DND-41 (cell line): Measurements from ENCODE around the gene ATP11B.

Source experiments
- ATAC-seq: fragments of 200-7000 bp; cut with Tn5 transposase; 3 replicates; pipeline ENCODE4 v1.9.1; 2021; ENCODE audit warnings: low read depth; ENCODE audit not compliant: insufficient read depth
- DNase-seq: peaks from one replicate; pipeline ENCODE4 v3.0.0-alpha.2; 2020
- H2AFZ ChIP-seq: 2 replicates; pipeline ENCODE4 v1.6.0; 2012; ENCODE audit warnings: low read depth, low read length
- H3K27ac ChIP-seq: 2 replicates; pipeline ENCODE4 v1.5.1; 2012; ENCODE audit warnings: low read length, inconsistent platforms
- H3K27me3 ChIP-seq: fragments of 200-600 bp; sonication (generic); 2 replicates; pipeline ENCODE4 v1.6.0; 2012; ENCODE audit warnings: low read length, mild to moderate bottlenecking, inconsistent platforms; ENCODE audit not compliant: insufficient read depth, poor library complexity
- H3K36me3 ChIP-seq: 2 replicates; pipeline ENCODE4 v1.5.1; 2012; ENCODE audit warnings: low read length, inconsistent platforms; ENCODE audit not compliant: insufficient read depth
- H3K4me1 ChIP-seq: 2 replicates; pipeline ENCODE4 v1.5.1; 2012; ENCODE audit warnings: mild to moderate bottlenecking, low read length; ENCODE audit not compliant: insufficient read depth
- H3K4me2 ChIP-seq: 2 replicates; pipeline ENCODE4 v1.6.0; 2012; ENCODE audit warnings: mild to moderate bottlenecking, moderate library complexity, low read length, inconsistent platforms; ENCODE audit not compliant: insufficient read depth
- H3K4me3 ChIP-seq, 2 experiments: fragments of 200-600 bp in 1 of 2; shearing (Covaris generic) in 1 of 2; 2 replicates each; pipeline ENCODE4 v1.5.1; 2012 to 2016; ENCODE audit warnings: inconsistent platforms in 2 of 2, low read length in 2 of 2, mild to moderate bottlenecking in 2 of 2, low read depth in 1 of 2, moderate library complexity in 1 of 2
- H3K79me2 ChIP-seq: 2 replicates; pipeline ENCODE4 v1.6.0; 2012; ENCODE audit warnings: low read length, inconsistent platforms; ENCODE audit not compliant: insufficient read depth
- H3K9ac ChIP-seq: 2 replicates; pipeline ENCODE4 v1.6.0; 2012; ENCODE audit warnings: low read depth, mild to moderate bottlenecking, inconsistent platforms, low read length, moderate library complexity
- H3K9me3 ChIP-seq: 2 replicates; pipeline ENCODE4 v1.5.1; 2012; ENCODE audit warnings: low read length, moderate library complexity, mild to moderate bottlenecking, inconsistent platforms; ENCODE audit not compliant: insufficient read depth, severe bottlenecking
- H4K20me1 ChIP-seq: 2 replicates; pipeline ENCODE4 v1.6.0; 2012; ENCODE audit warnings: low read length; ENCODE audit not compliant: insufficient read depth
- EZH2 ChIP-seq: IDR thresholded peaks from 3 replicates; pipeline ENCODE4 v1.6.1; 2012; ENCODE audit warnings: borderline replicate concordance, low read depth, mild to moderate bottlenecking, moderate library complexity, low read length, inconsistent platforms; ENCODE audit not compliant: severe bottlenecking
- TF ChIP-seq, protein P1 (sequence below): IDR thresholded peaks from 2 replicates; pipeline ENCODE4 v1.5.1; 2012; ENCODE audit warnings: borderline replicate concordance, low read length, moderate library complexity, mild to moderate bottlenecking; ENCODE audit not compliant: poor library complexity, severe bottlenecking; ENCODE audit errors: extremely low read depth

Gene ATP11B

DNA sequence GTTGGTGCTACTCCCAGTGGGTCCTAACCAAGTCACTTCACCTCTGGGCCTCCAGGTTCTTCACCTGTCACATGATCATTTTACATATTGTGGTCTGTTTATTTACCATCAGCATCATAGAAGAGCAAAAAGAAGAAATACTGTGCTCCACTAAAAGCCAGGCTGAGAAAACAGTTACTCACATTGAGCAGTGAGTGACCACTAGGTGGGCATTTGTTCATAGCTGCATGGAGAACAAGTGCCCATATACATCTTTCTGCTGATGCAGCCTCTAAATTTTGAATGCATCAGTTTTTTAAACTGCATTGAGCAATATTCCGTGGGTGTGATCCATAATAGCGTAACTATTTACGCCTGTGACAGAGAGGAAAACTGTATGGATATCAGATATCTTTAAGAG, 110.9 kb downstream of the ATP11B start:
- H3K36me3 ChIP-seq: peaks cover 34% of the 10 kb centered on the region
- no peak overlapping the region for H2AFZ ChIP-seq
- no peak overlapping the region for H3K4me3 ChIP-seq
- ATAC-seq (no peak), DNase-seq (no peak)
- TF ChIP-seq, protein P1, sequence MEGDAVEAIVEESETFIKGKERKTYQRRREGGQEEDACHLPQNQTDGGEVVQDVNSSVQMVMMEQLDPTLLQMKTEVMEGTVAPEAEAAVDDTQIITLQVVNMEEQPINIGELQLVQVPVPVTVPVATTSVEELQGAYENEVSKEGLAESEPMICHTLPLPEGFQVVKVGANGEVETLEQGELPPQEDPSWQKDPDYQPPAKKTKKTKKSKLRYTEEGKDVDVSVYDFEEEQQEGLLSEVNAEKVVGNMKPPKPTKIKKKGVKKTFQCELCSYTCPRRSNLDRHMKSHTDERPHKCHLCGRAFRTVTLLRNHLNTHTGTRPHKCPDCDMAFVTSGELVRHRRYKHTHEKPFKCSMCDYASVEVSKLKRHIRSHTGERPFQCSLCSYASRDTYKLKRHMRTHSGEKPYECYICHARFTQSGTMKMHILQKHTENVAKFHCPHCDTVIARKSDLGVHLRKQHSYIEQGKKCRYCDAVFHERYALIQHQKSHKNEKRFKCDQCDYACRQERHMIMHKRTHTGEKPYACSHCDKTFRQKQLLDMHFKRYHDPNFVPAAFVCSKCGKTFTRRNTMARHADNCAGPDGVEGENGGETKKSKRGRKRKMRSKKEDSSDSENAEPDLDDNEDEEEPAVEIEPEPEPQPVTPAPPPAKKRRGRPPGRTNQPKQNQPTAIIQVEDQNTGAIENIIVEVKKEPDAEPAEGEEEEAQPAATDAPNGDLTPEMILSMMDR: no peak
- TF ChIP-seq EZH2: no peak
- no peaks in the 10 kb centered on the region for H3K79me2 ChIP-seq
- H3K9ac ChIP-seq: no peak overlapping the region
- no peaks in the 10 kb centered on the region for H3K4me1 ChIP-seq
- H3K27me3 ChIP-seq: no peaks in the 10 kb centered on the region
- H3K9me3 ChIP-seq: no peaks in the 10 kb centered on the region
- H3K27ac ChIP-seq: no peak overlapping the region
- H4K20me1 ChIP-seq: no peaks in the 10 kb centered on the region
- H3K4me2 ChIP-seq: no peak overlapping the region

DNA sequence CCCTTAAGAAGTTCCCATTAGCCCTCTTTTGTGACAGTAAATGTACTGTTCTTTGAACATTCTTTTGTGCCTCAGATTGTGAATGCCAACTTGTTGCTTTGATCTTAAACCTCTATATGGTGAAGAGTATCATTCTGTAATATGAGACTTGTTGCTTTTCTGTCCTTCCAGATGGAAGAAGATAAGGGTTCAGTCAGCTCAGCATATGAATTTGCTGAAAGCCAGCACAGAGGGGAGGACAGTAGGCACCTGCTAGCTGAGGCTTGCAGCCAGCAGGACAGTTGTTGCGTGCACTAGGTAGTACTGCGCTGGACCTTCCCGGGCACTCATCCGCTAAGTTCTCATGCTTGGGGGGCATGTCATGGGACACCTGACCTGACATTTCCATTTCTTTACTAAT, 112.3 kb downstream of the ATP11B start:
- Histone ChIP-seq H3K4me1 (peaks cover 6% of the 10 kb centered on the region), H4K20me1 (no peaks in the 10 kb centered on the region), H3K4me2 (no peak overlapping the region), H2AFZ (no peak overlapping the region), H3K9ac (no peak overlapping the region), H3K27me3 (no peaks in the 10 kb centered on the region), H3K79me2 (no peaks in the 10 kb centered on the region), H3K27ac (no peak overlapping the region), H3K4me3 (no peak overlapping the region), H3K9me3 (no peaks in the 10 kb centered on the region), H3K36me3 (peaks cover 23% of the 10 kb centered on the region)
- DNase-seq: no peak
- no peak for TF ChIP-seq EZH2
- TF ChIP-seq, protein P1: no peak
- peak; percentile 37; the same call in 1 of the 3 replicates for ATAC-seq

DNA sequence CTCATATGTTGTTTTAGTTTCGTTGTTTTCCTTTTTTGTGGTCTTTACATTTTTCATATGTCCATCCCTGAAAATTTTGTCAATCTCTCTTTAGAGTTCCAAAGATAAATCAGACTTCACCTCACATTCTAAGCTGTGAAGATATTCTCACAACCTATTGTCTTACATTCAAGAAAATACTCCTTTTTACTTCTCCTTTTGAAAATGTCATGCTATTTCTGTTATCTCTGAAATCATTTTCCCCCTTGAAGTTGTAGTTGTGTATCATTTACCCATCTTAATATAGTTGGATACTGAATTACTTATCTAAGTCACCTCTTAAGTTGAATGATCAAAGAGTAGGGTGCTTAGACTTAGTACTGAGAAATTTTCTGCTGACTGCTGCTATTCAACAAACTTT, 112.7 kb downstream of the ATP11B start:
- Histone ChIP-seq H3K4me3 (no peak overlapping the region), H3K36me3 (peaks cover 23% of the 10 kb centered on the region), H3K79me2 (no peaks in the 10 kb centered on the region), H3K4me2 (no peak overlapping the region), H2AFZ (no peak overlapping the region), H4K20me1 (no peaks in the 10 kb centered on the region), H3K4me1 (peaks cover 11% of the 10 kb centered on the region), H3K9me3 (no peaks in the 10 kb centered on the region), H3K27me3 (no peaks in the 10 kb centered on the region), H3K9ac (no peak overlapping the region), H3K27ac (no peak overlapping the region)
- ATAC-seq: no peak
- no peak for TF ChIP-seq EZH2
- TF ChIP-seq, protein P1: no peak
- no peak for DNase-seq

DNA sequence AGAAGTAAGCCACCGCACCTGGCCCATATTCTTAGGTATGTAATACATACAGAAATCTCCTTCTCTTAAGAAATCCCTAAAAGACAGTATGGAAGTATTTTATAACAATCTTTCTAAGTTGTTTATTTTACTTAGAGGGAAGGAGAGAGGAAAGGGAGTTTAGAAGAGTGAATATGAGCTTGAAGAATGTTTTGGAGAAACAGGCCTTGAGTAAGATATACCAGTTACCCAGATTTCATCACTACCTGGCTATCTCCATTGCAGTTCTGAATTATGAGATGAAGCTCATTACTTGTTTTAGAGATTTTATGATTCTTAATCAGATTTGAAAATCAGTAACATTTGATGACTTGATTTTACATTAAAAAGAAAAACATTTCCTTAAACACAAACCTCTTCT, 115.2 kb downstream of the ATP11B start:
- ATAC-seq (no peak), DNase-seq (no peak)
- H3K36me3 ChIP-seq: peaks cover 19% of the 10 kb centered on the region

More for the DNA sequence above, 115.2 kb downstream of the ATP11B start:
- TF ChIP-seq, protein P1: no peak
- TF ChIP-seq EZH2: no peak
- H3K9me3 ChIP-seq: no peaks in the 10 kb centered on the region
- H3K27ac ChIP-seq: no peak overlapping the region
- no peak overlapping the region for H2AFZ ChIP-seq
- H3K4me3 ChIP-seq: no peak overlapping the region
- no peaks in the 10 kb centered on the region for H3K79me2 ChIP-seq
- no peak overlapping the region for H3K9ac ChIP-seq
- no peaks in the 10 kb centered on the region for H4K20me1 ChIP-seq
- peaks cover 35% of the 10 kb centered on the region for H3K4me1 ChIP-seq
- H3K27me3 ChIP-seq: no peaks in the 10 kb centered on the region
- H3K4me2 ChIP-seq: no peak overlapping the region
